ENCODE measurements around the gene CMTM1. TPM values are rescaled to one million over a fixed set of nuclear protein-coding genes. Genes with fewer than 3 reads are reported as not detected.

Gene CMTM1
- total and polyA plus RNA-seq, 2 donors (not counting 3 experiments of a cell fraction or from before 2014, with no cell fraction given) = 3.0 to 12.3 TPM

- dilution Hi-C loops (cut with MboI; ENCODE audit: extremely low pct_ligation_motif_present, low sequenced_read_pairs) = no loop called here
- no peak overlapping the region for H2AFZ ChIP-seq (ENCODE audit: low read depth, low read length)
- no peaks in the 10 kb centered on the region for H3K79me2 ChIP-seq (ENCODE audit: control insufficient read depth, insufficient read depth, low read length)
These were observed 48.5 kb upstream of the CMTM1 start for GRCh38 chr16:66517586-66518263.

More at GRCh38 chr16:66517586-66518263, 48.5 kb upstream of the CMTM1 start:
- intact Hi-C loops (cut with micrococcal nuclease) = loop anchor here (2.0 to 5.0 kb wide), 3 partner anchors 50 to 159 kb away; partner anchors contain the start of gene CMTM1
- Histone ChIP-seq H3K36me3 (ENCODE audit: control insufficient read depth in 2 of 2, extremely low read depth in 1 of 2, insufficient read depth in 2 of 2, low read length in 2 of 2) (no peaks in the 10 kb centered on the region), H3K9me3 (replicated peaks; ENCODE audit: control insufficient read depth, insufficient read depth, low read length) (no peaks in the 10 kb centered on the region), H4K20me1 (replicated peaks; ENCODE audit: control insufficient read depth, extremely low read depth, insufficient read depth, low read length) (no peaks in the 10 kb centered on the region), H3K4me3 (replicated peaks in 1 of 3; ENCODE audit: insufficient read depth in 1 of 3, low read depth in 1 of 3, low read length in 3 of 3) (no peak overlapping the region), H3K4me1 (ENCODE audit: control insufficient read depth, extremely low read depth, insufficient read depth, low read length) (peaks cover 80% of the 10 kb centered on the region), H3K9me1 (replicated peaks; ENCODE audit: control insufficient read depth, extremely low read depth, insufficient read depth, low read length) (no peaks in the 10 kb centered on the region), H3K9ac (replicated peaks; ENCODE audit: extremely low read depth, insufficient read depth, low read length) (peak overlapping the region; percentile 69), H3K4me2 (ENCODE audit: insufficient read depth, low read length) (peak overlapping the region; percentile 39), H3K27me3 (ENCODE audit: control insufficient read depth in 2 of 2, insufficient read depth in 2 of 2, low read length in 2 of 2) (no peaks in the 10 kb centered on the region), H3K27ac (ENCODE audit: insufficient read depth, low read depth, low read length) (peak overlapping the region; percentile 97)
- FAIRE-seq (no peak), DNase-seq (ENCODE audit: low read depth, low spot score) (peak; percentile 35)
- ChIA-PET CTCF (interaction anchor here (1.0 to 1.3 kb wide), 4 partner anchors 10 to 111 kb away, joined by 3 to 5 read pairs (median 3); partner anchors contain the start of gene CMTM3), POLR2A (interaction anchor here (0.9 kb wide), 1 partner anchor 149 kb away, joined by 4 read pairs; no protein-coding TSS in a partner anchor)
- no TSS peak for BruUV-seq (replicated peaks)
- TF ChIP-seq GATA2 (IDR thresholded peaks at IDR 0.05; ENCODE audit: insufficient read depth, insufficient read length, low read depth, low read length) (no peak), FOS (IDR thresholded peaks at IDR 0.05; ENCODE audit: borderline replicate concordance, insufficient read depth, low read length) (no peak), JUN (IDR thresholded peaks at IDR 0.05; ENCODE audit: borderline replicate concordance, insufficient read depth, insufficient read length, low read depth) (no peak), POLR2AphosphoS5 (IDR thresholded peaks at IDR 0.05; ENCODE audit: insufficient read depth, low read depth, low read length) (no peak), MYC (IDR thresholded peaks at IDR 0.05; ENCODE audit: low read depth, low read length) (no peak), EZH2 (IDR thresholded peaks at IDR 0.05; ENCODE audit: borderline replicate concordance, low read depth, low read length, severe bottlenecking) (no peak), CTCF (IDR thresholded peaks at IDR 0.05; ENCODE audit: extremely low read depth in 1 of 2, insufficient read depth in 1 of 2, low read depth in 1 of 2, low read length in 2 of 2) (no peak), POLR2A (IDR thresholded peaks at IDR 0.05; ENCODE audit: low read depth, low read length) (no peak)
- TF ChIP-seq, protein P1, sequence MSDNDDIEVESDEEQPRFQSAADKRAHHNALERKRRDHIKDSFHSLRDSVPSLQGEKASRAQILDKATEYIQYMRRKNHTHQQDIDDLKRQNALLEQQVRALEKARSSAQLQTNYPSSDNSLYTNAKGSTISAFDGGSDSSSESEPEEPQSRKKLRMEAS (IDR thresholded peaks at IDR 0.05; ENCODE audit: insufficient read depth, insufficient read length) = no peak

All from endothelial cell of umbilical vein (primary cell).